Neural progenitor cell (in vitro differentiated cells): ENCODE data around the gene TEP1.

Source experiments
- CTCF ChIP-seq: fragments of 200-600 bp; sonication (generic); IDR thresholded peaks from 2 replicates; pipeline ENCODE4 v1.5.1; 2017; ENCODE audit warnings: antibody characterized with exemption, mild to moderate bottlenecking
- EZH2 ChIP-seq: fragments of 200-600 bp; sonication (generic); IDR thresholded peaks from 2 replicates; pipeline ENCODE4 v1.6.1; 2017; ENCODE audit warnings: antibody characterized with exemption, mild to moderate bottlenecking, moderate library complexity
- EZH2phosphoT487 ChIP-seq: fragments of 200-600 bp; sonication (generic); IDR thresholded peaks from 2 replicates; pipeline ENCODE4 v1.6.1; 2017; ENCODE audit warnings: antibody characterized with exemption

GRCh38 chr14:20372796-20373195 lies 40.5 kb downstream of the TEP1 start:
- TF ChIP-seq EZH2 (no peak), CTCF (no peak), EZH2phosphoT487 (no peak)
